Measurements from ENCODE around the gene ZNF691.
"Not testable (repeated sequence)": the region's sequence is repeated elsewhere in the genome, so short reads cannot be mapped to it uniquely, and the experiment has no call there.

Gene ZNF691

GRCh38 chr1:42852608-42852980 lies 6.2 kb downstream of the ZNF691 start:
- no peak overlapping the region for H3K27ac ChIP-seq (ENCODE audit: low read depth, low read length, poor library complexity, severe bottlenecking)

DNA sequence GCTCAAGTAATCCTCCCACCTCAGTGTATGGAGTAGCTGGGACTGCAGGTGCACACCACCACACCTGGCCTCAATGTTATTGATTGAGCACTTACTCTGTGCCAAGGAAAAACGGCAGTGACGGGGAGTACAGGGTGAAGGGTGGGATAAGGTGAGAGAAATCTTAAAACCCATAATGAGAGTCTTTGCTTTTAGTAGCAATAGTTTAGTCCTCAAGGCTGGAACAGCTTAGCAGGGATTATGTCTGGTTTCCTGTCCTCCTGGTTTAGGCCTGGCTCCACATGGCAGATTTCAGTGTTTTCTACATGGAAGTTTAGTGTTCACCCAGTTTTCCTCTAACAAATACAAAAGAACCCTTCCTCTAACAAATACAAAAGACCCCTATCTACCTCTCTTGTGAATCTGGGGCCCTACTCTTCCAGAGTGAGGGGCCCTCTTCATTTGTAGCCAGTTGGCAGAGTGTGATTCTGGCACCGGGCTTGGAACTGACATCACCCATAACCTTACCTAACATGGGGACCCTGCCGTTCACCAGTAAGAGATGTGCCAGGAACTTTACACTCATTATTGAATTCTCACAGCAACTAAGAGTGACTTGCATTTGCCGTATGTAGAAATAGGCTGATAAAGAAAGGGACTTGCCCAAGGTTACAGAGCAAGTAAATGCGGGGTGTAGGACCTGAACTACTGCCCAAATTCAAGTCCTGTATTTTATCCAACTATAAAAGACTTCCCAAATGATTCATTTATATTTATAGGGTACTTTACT lies 6.9 kb downstream of the ZNF691 start:
- Histone ChIP-seq H3K4me3 (ENCODE audit: low read depth, low read length, poor library complexity, severe bottlenecking) (no peak overlapping the region), H2AFZ (ENCODE audit: low read length) (no peak overlapping the region), H3K4me1 (ENCODE audit: insufficient read depth, low read length, severe bottlenecking) (peaks cover 5% of the 10 kb centered on the region), H3K4me2 (ENCODE audit: low read length) (no peak overlapping the region), H3F3A (ENCODE audit: insufficient read depth, low read length) (no peaks in the 10 kb centered on the region), H3K27ac (ENCODE audit: low read depth, low read length, poor library complexity, severe bottlenecking) (no peak overlapping the region), H3K36me3 (ENCODE audit: insufficient read depth, low read length) (peaks cover 48% of the 10 kb centered on the region), H3K9me3 (ENCODE audit: low read length) (peaks cover 12% of the 10 kb centered on the region), H4K20me1 (ENCODE audit: insufficient read depth, low read length) (no peaks in the 10 kb centered on the region), H3K9ac (ENCODE audit: low read length) (no peak overlapping the region), H3K9me2 (ENCODE audit: low read depth, low read length) (no peaks in the 10 kb centered on the region), H3K79me2 (ENCODE audit: insufficient read depth, low read length) (no peaks in the 10 kb centered on the region), H3K27me3 (ENCODE audit: insufficient read depth, low read length) (no peaks in the 10 kb centered on the region)
- TF ChIP-seq, protein P1, sequence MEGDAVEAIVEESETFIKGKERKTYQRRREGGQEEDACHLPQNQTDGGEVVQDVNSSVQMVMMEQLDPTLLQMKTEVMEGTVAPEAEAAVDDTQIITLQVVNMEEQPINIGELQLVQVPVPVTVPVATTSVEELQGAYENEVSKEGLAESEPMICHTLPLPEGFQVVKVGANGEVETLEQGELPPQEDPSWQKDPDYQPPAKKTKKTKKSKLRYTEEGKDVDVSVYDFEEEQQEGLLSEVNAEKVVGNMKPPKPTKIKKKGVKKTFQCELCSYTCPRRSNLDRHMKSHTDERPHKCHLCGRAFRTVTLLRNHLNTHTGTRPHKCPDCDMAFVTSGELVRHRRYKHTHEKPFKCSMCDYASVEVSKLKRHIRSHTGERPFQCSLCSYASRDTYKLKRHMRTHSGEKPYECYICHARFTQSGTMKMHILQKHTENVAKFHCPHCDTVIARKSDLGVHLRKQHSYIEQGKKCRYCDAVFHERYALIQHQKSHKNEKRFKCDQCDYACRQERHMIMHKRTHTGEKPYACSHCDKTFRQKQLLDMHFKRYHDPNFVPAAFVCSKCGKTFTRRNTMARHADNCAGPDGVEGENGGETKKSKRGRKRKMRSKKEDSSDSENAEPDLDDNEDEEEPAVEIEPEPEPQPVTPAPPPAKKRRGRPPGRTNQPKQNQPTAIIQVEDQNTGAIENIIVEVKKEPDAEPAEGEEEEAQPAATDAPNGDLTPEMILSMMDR (IDR thresholded peaks at IDR 0.05; ENCODE audit: low read length), result no peak
- no peak for TF ChIP-seq EZH2 (IDR thresholded peaks at IDR 0.05; ENCODE audit: borderline replicate concordance, low read length)

More at GRCh38 chr1:42852608-42852980, 6.2 kb downstream of the ZNF691 start:
- Histone ChIP-seq H3K79me2 (ENCODE audit: insufficient read depth, low read length) (no peaks in the 10 kb centered on the region), H4K20me1 (ENCODE audit: insufficient read depth, low read length) (no peaks in the 10 kb centered on the region), H3K9me3 (ENCODE audit: low read length) (peaks cover 12% of the 10 kb centered on the region), H3K4me2 (ENCODE audit: low read length) (no peak overlapping the region), H3K4me1 (ENCODE audit: insufficient read depth, low read length, severe bottlenecking) (peaks cover 12% of the 10 kb centered on the region), H3K4me3 (ENCODE audit: low read depth, low read length, poor library complexity, severe bottlenecking) (no peak overlapping the region), H3K9me2 (ENCODE audit: low read depth, low read length) (no peaks in the 10 kb centered on the region), H3K36me3 (ENCODE audit: insufficient read depth, low read length) (peaks cover 49% of the 10 kb centered on the region), H3K9ac (ENCODE audit: low read length) (no peak overlapping the region), H2AFZ (ENCODE audit: low read length) (no peak overlapping the region), H3K27me3 (ENCODE audit: insufficient read depth, low read length) (no peaks in the 10 kb centered on the region), H3F3A (ENCODE audit: insufficient read depth, low read length) (no peaks in the 10 kb centered on the region)
- no peak for TF ChIP-seq EZH2 (IDR thresholded peaks at IDR 0.05; ENCODE audit: borderline replicate concordance, low read length)
- TF ChIP-seq, protein P1 (IDR thresholded peaks at IDR 0.05; ENCODE audit: low read length), result no peak

- H3K4me2 ChIP-seq (ENCODE audit: low read length); H3K27ac ChIP-seq (ENCODE audit: low read depth, low read length, poor library complexity, severe bottlenecking); H4K20me1 ChIP-seq (ENCODE audit: insufficient read depth, low read length); H3K79me2 ChIP-seq (ENCODE audit: insufficient read depth, low read length); H3F3A ChIP-seq (ENCODE audit: insufficient read depth, low read length); H3K9me2 ChIP-seq (ENCODE audit: low read depth, low read length); H3K4me1 ChIP-seq (ENCODE audit: insufficient read depth, low read length, severe bottlenecking); H3K4me3 ChIP-seq (ENCODE audit: low read depth, low read length, poor library complexity, severe bottlenecking); H3K9ac ChIP-seq (ENCODE audit: low read length); H3K27me3 ChIP-seq (ENCODE audit: insufficient read depth, low read length); H2AFZ ChIP-seq (ENCODE audit: low read length): not testable (repeated sequence)
- Histone ChIP-seq H3K36me3 (ENCODE audit: insufficient read depth, low read length) (peaks cover 16% of the 10 kb centered on the region), H3K9me3 (ENCODE audit: low read length) (peaks cover 11% of the 10 kb centered on the region)
Observed at GRCh38 chr1:42856554-42856953, 10.1 kb downstream of the ZNF691 start.

DNA sequence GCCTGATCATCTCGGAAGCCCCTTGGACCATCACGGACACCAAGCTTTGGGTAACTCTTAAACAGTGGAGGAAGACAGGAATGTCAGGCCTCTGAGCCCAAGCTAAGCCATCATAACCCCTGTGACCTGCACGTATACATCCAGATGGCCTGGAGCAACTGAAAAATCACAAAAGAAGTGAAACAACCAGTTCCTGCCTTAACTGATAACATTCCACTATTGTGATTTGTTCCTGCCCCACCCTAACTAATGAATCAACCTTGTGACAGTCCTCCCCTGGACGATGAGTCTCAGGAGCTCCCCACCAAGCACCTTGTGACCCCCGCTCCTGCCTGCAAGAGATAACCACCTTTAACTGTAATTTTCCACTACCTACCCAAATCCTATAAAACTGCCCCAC lies 13.0 kb downstream of the ZNF691 start:
- not testable (repeated sequence) for H3K9me3 ChIP-seq (ENCODE audit: low read length); H4K20me1 ChIP-seq (ENCODE audit: insufficient read depth, low read length); H3K4me1 ChIP-seq (ENCODE audit: insufficient read depth, low read length, severe bottlenecking); H3K9ac ChIP-seq (ENCODE audit: low read length); H3K4me2 ChIP-seq (ENCODE audit: low read length); H3K27ac ChIP-seq (ENCODE audit: low read depth, low read length, poor library complexity, severe bottlenecking); H3K27me3 ChIP-seq (ENCODE audit: insufficient read depth, low read length); H3F3A ChIP-seq (ENCODE audit: insufficient read depth, low read length); H3K36me3 ChIP-seq (ENCODE audit: insufficient read depth, low read length); H2AFZ ChIP-seq (ENCODE audit: low read length); H3K4me3 ChIP-seq (ENCODE audit: low read depth, low read length, poor library complexity, severe bottlenecking); H3K9me2 ChIP-seq (ENCODE audit: low read depth, low read length); H3K79me2 ChIP-seq (ENCODE audit: insufficient read depth, low read length)

All from OCI-LY1 (cell line).